GM21576 (cell line): ENCODE measurements around the gene ETNPPL.

Experiments
- ATAC-seq: cut with Tn5 transposase; IDR thresholded peaks from one replicate; pipeline ENCODE4 v1.9.1; 2021; ENCODE audit warnings: mild to moderate bottlenecking, moderate library complexity; ENCODE audit not compliant: unreplicated experiment

The ETNPPL gene

DNA sequence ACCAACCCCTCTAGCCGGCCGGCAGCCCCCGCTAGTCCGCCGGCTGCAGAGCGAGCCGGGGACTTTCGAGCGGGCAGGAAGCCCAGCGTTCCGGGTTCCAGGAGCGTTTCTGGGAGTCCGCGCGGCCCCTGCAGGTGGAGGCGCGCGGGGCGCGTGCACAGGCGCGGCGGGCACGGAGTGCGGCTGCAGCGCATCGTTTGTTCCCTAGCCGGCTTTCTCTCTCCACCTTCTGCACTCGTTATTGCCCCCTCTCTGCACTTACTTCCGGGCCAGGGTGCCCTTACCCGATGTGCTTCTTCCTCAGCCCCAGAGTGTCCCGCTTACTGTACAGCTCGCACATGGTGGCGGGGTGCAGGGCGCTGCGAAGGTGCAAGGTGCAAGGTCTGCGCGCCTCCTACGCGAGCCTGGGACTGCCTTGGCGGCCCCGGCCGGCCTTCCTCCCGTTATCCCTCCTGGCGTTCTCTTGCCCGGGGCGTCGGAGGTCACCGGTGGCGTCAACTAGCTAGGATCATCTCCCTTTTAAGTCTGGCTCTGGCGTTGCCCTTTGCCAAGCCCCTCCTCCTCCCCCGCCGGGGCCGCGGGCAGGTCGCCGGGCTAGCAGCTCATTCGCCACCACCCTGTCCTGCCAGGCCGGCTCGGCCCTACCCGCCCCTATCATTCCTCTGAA is at the start of gene ETNPPL:
Gene ETNPPL (minus strand): TSS at position 495 of the 667 bp plus-strand sequence. CDS start 155 bp downstream, at position 340.
- ATAC-seq: no peak

DNA sequence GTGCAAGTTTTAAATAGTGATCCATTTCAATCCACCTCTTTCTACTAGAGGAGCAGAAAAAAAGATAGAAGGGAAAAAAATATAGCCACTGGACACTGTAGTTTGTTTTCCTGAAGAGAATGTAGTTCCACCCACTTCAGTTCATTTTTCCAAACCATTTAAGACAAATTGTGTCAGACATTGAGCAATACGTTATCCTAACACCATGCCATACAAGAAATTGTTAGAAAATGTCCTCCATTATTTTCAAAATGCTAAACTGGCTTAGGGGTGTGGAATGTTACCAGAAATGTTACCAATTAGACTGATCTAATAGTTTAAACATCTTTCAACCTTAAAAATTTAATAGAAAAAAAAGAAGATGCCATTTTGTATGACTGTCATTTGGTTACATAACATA is 48.6 kb upstream of the ETNPPL start:
- no peak for ATAC-seq

DNA sequence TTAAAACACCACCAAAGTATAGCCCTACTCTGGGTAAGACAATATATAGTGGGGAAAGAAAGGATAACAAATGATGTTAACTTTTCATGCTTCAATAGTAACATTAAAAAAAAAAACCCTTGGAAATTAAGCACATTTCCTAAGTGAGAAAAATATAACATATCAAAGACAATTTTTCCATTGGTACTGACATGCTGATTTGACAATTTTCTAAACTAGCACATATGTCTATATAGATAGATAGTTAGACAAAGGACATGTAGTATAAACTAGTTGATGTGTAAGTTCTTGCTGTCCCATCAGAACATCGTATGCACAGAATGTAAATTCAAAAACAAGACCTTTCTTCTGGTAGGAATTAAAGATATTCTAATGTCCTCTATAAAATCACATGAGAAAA is 47.2 kb upstream of the ETNPPL start:
- no peak for ATAC-seq

DNA sequence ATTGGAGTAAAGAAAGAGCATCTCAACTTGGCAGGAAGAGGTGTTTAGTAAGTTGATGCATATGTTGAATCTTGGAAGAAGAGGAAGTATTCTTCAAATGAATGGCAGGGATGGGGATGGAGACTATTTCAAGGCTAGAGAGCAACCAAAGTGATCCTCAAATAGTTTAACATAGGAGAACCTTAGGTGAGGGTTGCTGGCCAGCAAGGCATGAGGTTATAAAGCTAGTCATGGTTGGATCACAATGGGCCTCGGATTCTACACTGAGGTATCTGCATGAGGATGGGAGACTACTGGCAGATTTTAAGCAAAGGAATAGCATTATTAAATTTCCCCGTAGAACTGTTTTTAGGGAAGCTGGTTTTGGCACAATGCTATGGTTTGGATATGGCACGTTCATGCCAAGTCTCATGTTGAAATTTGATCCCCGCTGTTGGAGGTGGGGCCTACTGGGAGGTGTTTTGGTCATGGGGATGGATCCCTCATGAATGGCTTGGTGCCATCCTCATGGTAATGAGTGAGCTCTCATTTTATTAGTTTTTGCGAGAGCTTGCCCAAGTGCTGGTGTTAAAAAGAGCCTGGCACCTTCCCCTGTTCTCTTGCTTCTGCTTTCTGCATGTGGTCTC is 41.9 kb upstream of the ETNPPL start:
- no peak for ATAC-seq

DNA sequence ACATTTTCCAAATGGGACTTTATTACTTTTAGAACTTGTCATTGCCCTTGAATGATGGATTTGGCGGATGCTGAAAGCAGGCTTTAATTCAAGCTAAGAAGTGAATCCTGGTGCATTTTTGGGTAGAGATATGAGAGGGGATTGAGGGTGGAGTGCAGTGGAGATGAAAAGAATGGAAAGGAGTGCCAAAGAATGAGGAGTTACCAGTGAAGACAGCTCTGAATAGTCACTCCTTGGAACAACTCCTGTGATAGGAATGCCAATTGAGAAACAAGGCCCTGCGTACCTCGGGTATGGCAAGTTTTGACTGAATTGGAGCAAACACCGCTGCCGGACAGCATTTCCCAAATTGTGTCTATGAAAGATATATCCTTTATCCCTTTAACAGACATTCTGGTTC is 36.5 kb upstream of the ETNPPL start:
- no peak for ATAC-seq

DNA sequence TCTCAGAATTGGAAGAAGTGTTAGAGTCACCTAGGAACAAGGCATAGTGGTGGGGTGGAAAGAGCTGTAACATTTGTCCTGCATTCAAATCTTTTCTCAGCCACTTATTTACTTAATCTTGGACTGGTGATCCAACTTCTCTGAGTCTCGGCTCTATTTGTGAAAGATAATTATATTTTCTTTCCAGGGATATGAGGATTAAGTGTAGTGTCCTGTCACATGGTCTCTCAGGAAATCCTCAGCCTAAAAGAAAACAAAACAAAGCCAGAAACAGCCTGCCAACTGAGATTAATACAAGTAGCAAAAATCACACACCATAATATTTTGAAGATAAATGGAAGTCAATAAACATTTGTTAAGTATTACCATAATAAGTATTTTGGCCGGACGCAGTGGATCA is 33.3 kb upstream of the ETNPPL start:
- ATAC-seq: no peak

DNA sequence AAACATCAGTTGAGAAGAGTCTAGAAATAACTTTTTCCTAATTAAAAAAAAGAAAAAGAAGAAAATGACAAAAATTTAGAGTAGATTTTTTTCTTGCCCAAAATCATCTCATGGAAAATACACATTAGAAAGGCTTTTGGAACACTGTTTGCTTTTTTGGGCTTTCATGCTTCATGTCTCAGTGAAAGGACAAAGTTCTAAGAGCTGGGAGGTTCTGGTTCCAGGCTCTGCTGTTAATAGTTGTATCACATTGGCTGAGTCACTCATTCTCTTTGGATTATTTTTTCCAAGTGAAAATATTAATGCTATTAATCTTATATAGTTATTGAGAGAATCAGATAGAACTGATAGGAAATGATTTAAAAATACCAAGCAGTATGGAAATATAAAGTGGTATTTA is 32.9 kb upstream of the ETNPPL start:
- no peak for ATAC-seq

DNA sequence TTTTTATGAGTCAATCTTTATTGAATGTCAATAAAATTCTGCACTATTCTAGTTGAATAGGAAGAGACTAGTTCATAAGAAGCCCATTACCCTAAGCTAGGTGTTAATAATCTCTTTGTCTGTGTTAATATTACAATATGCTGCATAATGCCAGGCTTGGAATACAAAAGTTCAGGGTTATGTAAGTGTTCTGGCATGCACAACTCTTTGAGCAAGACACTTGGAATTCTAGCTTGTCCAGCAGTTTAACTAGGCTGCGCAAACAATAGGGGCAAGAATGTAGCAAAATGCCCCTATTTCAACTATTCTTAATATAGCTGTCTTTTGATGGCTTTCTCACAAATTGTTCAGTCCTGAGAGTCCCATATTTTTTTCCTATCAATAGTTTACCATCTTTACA is 31.3 kb upstream of the ETNPPL start:
- ATAC-seq: no peak

DNA sequence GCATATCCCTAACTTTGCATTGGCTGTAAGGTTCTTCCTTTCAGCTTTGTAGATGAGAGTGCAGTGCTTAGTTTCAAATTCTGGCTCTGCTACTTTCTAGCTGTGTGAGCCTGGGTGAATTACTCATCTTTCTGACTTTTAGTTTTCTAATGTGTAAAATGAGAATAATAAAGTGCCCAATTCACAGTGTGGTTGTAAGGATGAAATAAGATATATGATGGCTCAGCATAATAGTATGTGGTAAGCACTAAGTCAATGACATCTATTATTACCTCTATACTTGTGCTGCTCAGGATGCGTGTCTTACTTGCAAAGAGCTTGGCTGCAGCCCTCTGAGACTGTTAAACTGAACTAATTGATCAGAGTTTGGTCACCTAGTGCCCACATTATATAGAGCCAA is 30.6 kb upstream of the ETNPPL start:
- no peak for ATAC-seq

DNA sequence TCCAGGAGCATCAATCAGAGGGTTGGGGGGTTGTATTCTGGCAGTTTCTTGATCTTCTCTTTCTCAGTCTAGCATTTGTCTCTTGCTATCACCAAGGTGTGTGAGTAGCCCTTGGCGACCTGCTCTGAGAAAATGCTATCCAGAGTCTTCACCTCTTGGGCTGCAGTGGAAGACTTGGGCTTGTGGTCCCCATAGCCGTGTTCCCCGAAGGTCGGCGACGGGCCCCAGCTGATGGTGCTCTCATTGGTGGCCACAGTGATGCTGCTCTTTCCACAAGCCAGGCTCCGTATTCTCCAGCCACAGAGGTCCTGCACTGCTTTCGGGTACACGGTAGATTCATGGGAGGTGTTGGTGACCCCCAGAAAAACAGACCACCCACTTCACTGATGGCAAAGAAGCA is 25.9 kb upstream of the ETNPPL start:
- ATAC-seq: no peak

DNA sequence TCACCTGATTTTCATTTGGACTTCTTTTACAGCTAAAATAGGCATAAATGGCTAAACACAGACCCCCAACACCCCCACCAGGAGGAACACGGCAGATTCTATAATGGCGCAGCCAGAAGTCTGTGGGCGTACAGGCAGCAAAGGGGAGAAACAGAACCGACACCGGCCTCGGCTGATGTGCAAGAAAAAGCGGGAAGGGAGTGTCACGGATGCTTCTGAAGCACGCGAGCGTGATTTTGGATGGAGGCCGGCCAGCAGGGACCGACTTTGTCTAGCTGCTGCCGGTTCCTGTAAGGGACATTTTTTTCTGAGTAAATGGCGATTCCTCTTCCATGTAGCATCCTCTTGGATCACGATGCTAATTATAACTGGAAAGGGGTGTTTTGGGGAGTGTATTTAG is 24.9 kb upstream of the ETNPPL start:
- ATAC-seq: no peak

DNA sequence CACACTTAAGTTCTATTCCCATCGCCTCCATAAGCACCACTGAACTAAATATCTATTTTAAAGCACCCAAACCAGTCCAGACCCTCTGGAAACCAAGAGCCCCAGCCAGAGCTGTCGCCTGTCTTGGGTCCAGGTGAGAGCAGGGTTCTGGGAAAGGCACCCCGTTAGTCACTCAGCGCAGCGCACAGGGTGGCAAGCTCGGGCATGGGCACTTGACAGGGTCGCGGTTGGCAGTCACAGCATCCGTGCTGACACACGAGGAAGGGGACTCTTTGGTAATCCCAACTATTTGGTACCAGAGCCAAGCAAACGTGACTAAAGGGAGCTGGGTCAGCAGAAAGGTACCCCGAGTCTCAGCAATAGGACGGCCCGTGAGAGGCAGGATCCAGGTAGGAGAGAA is 24.3 kb upstream of the ETNPPL start:
- ATAC-seq: no peak

DNA sequence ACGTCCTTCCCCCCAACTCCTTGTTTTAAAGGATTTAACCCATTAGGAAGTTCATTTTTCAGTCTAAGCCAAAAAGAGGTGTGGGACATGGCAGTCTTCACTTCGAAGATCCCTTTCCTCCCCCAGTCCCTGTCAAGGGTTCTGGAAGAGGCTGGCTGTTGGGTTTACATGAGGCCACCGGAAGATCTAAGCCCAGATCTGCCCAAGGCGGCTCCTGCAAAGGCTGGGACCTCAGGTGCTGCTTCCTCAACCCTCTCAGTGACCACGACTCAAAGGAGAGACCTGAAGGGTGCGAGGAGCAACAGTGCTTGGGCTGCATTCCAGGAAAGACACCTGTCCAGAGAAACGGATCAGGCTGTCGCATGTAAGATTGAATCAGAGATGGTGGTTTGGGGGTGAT is 23.5 kb upstream of the ETNPPL start:
- ATAC-seq: no peak

DNA sequence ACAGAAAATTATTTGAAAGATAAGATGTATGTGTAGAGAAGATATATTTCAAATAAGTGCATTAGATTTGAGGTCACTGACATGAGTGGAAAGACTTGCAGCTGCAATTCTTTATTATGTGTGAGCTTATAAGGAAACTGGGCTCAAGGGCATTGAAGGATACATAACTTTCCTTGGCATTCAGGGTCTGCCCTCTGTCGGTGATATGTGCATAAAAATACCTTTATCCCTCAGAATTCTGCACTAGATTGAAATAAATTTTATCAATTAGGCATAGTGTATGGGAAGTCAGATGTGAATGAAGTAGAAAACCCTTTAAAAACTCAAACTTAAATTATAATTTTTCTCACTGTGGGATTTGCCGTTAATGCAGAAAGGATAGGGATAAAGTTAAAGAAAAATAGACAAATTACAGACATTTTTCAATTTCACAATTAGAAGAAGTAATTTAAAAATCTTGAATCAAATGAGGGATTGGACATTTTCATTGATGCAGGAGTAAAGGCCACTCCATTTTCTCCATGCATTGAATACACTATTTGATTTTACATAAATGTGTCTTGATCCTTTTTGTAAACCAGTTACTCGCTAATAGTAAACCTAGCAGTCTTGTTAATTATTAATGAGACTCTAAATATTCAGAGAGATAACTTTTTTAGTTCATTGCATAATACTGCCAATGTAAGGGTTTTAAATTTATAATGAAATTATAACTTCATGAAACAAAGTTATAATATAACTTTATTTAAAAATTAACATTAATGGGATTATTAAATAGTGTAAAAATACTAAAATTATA is 21.0 kb upstream of the ETNPPL start:
- no peak for ATAC-seq

DNA sequence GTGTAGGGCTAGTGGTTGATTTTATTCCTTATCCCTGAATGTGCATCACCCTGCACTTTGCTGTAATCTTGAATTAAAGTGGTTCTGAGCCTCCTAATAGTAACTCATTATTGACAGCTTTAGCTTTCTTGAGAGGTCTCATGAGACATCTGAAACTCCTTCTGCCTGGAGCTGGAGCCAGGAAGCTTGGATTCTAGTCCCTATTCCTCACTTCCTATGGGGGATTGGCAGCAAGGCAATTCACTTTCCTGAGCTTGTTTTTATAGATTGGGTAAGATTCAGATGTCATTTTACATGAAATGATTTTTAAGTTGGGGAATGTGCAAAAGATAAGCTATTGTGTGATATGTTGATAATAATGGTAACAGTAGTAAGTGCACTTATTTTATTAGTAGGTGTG is 17.1 kb upstream of the ETNPPL start:
- ATAC-seq: no peak

DNA sequence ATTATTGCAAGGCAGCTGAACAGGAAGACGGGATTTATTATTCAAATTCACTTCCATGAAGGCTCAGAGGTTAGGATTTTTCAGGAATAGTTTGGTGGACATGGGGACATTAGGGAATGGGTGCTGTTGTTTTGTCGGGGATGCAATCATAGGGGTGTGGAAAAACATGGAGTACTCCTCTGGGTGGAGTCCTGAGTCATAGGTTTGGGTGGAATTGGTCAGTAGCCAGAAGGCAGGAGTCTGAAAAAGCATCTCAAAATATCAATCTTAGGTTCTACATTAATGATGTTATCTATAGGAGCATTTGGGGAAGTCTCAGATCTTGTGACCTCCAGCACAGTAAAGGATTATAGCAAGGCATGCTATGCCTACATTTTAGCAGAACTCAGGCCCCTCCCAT is 14.5 kb upstream of the ETNPPL start:
- ATAC-seq: no peak

DNA sequence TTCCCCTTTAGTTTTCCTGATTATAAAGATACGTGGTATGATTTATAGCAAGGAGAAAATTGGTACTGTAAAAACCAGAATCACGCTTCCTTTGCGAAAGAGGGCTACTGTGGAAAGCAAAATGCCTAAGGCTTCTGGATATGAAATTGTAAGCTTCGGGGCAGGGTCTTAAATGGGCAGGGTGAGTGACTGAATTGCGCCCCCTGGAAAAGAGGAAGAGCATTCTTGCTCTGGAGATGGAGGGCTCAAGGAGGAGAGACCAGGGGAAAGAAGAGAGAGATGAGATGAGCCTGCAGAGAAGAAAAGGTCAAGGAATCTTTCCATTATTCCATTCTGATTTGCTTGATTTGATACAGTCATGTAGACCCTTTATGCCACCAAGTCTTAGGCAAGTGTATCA is 13.1 kb upstream of the ETNPPL start:
- no peak for ATAC-seq

DNA sequence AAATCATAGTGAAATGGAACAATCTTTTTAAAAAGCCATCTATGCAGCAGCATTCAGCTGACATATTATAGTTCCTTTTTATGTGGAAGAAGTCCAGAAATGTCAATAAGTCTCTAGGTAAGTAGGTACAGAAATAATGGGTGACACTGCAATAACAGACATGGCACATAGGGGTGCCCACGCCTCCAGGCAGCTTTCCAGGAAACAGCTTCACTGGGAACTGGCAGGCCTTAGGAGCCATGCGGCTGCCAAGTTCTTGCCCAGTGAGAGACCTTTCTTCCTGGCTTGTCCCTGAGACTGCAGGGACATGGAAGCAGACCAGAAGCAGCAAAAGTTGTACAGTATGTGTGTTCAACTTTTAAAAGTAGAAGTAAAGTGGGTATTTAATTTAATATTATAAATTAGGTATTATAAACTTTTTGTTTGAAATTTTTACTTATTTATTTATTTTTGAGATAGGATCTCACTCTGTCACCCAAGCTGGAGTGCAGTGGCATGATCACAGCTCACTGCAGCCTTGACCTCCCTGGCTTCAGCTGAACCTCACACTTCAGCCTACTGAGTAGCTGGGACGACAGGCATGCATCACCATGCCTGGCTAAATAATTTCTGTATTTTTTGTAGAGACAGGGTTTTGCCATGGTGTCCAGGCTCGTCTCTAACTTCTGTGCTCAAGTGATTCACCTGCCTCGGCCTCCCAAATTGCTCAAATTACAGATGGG is 12.1 kb upstream of the ETNPPL start:
- ATAC-seq: no peak

DNA sequence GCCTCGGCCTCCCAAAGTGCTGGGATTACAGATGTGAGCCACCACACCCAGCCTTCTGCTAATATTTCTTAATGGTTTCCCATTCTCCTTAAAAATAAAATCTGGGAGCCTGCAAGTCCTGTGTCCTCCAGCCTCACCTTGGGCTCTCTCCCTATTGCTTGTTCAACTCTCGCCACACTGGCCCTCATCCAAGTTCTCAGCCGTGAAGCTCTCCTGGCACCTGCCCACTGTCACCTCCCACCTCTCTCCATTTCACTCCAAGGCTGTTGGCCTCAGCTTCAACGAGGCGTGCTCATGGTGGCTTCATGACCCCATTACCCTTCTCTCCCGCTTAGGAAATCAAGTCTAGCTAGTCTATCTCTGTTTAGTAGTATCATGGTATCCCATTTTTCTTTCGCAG is 9.5 kb upstream of the ETNPPL start:
- no peak for ATAC-seq

DNA sequence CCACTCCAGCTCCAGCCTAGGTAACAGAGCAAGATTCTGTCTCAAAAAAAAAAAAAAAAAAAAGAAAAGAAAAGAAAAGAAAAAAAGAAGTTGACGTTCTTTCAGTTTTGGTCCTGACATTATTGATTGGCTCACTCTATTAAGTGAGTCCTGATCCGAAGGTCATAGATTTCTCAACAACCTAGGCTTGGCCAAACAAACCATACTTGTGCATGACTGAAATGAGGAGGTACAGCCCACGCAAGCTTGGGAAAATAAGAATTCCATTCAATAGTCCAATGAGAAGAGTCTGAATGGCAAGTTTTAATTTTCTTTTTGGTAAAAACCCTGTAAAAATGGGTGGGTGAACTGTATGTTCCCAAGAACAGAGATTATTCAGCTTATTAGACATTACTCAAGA is 3.2 kb upstream of the ETNPPL start:
- no peak for ATAC-seq

DNA sequence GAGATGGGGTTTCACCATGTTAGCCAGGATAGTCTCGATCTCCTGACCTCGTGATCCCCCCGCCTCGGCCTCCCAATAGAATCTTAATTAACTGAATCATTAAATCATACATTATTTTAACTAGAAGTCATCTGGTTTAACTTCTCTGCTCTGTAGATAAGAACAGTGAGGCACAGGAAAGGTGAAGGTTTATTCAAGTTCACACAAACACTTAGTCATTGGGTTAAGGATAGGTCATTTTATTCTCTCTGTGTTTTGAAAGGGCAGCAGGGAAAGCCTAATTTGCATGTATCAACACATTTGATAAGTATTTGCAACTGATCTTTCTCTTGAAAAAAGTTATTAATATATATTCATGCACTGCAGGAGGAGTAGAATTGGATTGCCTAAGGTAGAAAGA is 1.1 kb upstream of the ETNPPL start:
- ATAC-seq: no peak

DNA sequence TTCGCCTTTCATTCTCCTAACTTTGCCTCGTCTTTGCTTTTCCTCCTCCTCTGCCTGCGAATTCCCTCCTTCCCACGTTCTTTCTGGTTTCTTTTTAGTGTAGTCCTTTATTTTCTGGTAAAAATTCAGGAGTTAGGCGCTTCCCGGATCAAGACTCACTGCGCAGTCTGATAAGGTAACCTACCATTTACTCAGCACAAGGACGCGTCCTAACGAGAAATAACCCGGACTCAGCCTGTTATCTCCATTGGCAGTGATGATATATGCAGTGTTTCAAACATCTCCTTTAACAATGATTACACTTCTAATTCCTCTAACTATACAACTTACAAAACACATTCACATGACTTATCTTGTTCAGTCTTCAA is 357 bp upstream of the ETNPPL start:
- ATAC-seq: no peak
